Activated CD8-positive, alpha-beta memory T cell treated with anti-CD3 and anti-CD28 coated beads, Interleukin-2, amount 50 U/mL, for 1 hour (primary cell): Measurements from ENCODE around the gene ZNF496.
"Not testable (repeated sequence)": the region's sequence is repeated elsewhere in the genome, so short reads cannot be mapped to it uniquely, and the experiment has no call there.

Source experiments
- DNase-seq: peaks from one replicate; pipeline ENCODE4 v3.0.0-alpha.2; 2020; ENCODE audit errors: extremely low read depth

ZNF496 gene

DNA sequence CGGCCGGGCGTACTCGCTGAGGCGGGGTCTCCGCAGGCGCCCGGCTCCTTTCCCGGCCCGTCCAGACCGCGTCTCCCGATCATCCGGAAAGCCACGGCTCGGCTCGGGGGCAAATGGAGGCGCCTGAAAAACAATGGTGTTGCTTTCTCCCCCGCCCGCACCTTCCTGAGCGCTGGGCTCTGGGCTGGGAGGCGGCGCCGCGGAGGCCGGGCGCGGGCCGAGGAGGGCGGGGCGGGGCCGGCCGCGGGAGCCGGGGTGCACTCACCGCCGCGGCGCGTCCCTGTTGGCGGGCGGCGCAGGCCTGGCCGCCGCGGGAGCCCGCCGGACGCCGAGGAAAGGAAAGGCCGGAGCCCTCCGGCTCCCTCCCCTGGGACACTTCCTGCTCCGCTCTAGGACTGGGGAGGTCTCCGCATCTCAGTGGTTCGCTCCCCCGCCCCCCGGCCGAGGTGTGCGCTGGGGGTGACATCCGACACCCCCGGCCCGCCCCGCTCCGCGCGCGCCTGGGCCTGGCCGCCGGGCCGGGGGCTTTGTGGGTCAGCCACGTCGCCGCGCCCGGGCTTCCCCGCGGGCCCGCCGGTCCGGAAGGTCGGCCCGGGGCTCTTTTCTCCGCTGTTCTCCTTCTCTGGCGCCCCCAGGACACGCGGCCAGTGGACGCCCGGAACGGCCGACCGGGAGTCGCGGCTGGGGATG, at the start of gene ZNF496:
Gene ZNF496, minus strand, starts transcription at position 343 of the 690 bp plus-strand sequence. CDS start 2,289 bp downstream, outside the sequence.
- DNase-seq: no peak

DNA sequence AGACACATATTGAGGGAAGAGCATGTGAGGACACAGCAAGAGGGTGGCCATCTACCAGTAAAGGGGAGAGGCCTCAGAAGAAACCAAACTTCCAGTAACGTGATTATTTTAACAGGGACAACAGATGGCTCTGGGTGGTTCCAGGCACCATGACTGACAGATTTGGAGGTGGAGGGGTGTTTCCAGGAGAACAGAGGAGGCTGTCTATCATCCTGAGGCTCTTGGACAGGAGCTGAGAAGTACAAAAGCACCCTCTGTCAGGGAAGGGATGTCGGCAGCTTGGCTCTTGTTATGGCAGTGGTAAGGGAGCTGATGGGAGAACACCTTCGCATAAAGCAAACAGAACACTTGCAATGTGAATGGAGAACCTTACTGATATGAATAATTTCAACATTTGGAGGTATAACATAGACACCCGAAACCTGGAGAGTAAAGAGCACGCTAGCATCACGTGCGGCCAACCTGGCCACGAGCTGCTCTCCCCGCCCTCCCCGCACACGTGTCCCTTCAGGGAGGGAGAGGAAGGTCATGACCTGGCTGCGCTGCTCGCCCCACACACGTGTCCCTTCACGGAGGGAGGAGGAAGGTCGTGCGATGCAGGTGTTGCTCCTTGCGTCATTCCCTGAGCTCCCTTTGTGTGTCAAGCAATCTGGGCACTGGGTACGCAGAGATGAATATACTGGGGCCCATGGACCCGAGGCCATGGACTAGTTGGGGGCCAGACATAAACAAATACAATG, 46.8 kb upstream of the ZNF496 start:
- DNase-seq: no peak

DNA sequence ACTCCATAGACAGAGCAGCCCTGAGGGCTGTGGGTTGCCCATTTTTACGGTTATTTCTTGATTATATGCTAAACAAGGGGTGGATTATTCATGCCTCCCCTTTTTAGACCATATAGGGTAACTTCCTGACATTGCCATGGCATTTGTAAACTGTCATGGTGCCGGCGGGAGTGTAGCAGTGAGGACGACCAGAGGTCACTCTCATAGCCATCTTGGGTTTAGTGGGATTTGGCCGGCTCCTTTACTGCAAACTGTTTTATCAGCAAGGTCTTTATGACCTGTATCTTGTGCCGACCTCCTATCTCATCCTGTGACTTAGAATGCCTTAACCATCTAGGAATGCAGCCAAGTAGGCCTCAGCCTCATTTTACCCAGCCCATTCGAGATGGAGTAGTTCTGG, 46.0 kb upstream of the ZNF496 start:
- not testable (repeated sequence) for DNase-seq

DNA sequence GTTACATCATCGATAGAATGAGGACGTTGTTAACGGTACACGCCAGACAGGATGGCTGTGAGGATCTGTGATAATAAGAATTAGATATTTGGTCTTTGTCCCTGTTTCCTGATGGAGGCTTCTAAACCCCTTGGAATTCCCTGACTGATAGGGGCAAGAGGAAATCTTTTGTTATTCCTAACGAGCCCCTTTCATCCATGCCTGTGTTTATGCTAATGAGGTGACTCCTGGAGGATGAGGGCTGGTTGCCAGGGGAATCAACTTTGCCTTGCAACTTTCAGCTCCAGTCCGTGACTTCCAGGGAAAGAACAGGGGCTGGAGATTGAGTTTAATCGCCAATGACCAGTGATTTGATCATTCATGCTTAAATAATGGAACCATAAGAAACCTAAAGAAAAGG, 45.0 kb upstream of the ZNF496 start:
- DNase-seq: no peak

DNA sequence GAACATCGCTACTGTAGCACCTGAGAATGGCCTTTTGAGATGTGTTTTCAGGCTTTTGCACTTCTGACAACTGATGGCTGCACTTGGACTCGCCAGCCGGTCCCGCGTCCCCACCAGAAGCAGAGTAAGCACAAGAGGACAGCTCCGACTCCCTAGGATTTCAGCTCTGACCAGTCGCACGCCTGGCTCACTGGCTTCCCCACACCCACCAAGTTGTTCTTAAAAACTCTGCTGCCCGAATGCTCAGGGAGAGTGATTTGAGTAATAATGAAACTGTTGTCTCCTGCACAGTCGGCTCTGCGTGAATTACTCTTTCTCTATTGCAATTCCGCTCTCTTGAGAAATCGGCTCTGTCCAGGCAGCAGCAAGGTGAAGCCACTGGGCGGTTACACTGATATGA, 44.1 kb upstream of the ZNF496 start:
- DNase-seq: no peak

DNA sequence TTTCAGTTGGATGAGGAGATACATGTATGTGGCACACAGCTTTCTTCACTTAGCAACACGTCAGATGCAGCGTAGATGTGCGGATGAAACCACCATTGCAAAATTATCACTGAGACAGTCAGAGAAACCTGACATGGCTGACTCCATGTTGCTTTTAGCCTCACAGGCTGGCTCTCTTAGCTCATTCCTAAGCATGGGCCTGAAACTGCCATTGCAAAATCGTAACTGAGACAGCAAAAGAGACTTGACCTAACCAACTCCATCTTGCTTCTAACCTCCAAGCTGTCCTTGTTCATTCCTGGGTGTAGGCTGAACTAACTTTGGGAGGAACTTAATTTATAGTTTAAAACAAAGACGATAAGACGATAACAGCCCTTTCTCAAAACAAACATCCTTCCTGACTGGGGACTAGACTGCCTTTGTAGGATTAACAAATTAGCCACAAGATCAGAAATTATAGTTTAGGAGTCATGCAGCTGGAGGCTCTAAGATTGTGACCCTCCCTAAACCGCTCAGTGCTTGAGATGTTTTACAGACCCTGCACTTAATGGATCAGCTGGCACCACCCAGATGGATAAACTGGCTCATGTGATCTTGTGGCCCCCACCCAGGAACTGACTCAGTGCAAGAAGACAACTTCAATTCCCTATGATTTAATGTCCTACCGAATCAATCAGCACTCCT, 43.1 kb upstream of the ZNF496 start:
- DNase-seq: not testable (repeated sequence)

DNA sequence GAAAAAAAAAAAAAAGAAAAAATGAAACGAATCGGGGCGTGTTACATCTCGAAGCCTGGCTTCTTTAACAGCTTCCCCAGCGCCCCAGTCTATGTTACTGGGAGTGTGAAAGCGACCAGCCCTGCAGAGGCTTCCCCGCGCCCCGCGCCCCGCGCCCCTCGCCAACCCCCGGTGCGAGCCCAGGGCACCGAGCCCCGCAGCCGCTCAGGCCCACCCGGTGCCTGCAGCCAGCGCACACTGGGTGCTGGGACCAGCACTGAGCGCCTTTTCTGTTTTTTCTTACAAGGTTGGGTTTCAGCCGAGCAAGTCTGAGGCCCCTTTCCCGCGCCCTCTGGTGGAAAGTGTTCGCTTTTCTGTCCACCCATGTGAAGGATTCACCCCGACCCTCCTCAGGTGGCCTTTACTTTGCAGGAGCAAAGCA, 42.1 kb upstream of the ZNF496 start:
- no peak for DNase-seq

DNA sequence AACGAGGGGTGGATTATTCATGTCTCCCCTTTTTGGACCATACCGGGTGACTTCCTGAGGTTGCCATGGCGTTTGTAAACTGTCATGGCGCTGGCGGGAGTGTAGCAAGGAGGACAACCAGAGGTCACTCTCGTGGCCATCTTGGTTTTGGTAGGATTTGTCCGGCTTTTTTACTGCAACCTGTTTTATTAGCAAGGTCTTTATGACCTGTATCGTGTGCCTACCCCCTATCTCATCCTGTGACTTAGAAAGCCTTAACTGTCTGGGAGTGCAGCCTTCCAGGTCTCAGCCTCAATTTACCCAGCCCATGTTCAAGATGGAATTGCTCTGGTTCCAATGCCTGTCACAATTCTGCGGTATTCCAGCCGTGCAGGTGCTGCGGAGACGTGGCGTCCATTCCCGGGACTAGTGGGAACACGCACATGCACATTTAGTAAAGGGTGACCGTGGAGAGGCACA, 40.2 kb upstream of the ZNF496 start:
- no peak for DNase-seq

DNA sequence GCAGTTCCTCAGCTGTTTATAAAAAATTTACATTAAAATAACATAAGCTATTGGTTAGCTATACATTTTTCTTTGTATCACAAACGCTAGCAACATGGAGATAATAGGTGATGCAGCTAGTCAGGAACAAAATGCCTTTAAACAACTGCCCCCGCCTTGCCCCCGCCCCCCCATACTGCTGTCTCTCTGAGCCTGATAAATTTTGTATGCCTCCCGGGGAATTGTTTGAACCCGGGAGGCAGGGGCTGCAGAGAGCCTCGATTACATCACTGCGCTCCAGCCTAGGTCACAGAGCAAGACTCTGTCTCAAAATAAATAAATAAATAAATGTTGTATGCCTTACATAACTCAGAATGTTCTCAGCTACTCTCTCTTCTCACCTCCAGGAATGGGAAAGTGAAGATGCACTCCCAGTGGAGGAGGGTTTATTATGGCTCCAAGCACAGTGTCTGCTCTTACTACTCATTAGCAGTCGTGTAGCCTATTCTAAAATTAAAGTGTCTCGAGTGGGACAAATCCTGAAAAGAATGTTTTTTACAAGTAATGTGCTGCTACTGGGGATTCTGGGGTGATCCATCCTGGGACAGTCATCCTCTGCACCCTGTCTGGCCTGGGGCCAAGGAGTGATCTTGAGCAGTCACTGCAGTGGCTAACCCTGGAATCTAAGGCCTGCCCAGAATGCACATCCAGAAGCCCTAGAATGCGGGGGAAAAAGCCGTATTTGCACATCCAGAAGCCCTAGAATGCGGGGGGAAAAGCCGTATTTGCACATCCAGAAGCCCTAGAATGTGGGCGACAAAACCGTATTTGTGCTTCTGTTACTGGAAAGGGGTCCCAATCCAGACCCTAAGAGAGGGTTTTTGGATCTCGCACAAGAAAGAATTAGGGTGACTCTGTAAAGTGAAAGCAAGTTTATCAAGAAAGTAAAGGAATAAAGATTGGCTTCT, 39.4 kb upstream of the ZNF496 start:
- no peak for DNase-seq

DNA sequence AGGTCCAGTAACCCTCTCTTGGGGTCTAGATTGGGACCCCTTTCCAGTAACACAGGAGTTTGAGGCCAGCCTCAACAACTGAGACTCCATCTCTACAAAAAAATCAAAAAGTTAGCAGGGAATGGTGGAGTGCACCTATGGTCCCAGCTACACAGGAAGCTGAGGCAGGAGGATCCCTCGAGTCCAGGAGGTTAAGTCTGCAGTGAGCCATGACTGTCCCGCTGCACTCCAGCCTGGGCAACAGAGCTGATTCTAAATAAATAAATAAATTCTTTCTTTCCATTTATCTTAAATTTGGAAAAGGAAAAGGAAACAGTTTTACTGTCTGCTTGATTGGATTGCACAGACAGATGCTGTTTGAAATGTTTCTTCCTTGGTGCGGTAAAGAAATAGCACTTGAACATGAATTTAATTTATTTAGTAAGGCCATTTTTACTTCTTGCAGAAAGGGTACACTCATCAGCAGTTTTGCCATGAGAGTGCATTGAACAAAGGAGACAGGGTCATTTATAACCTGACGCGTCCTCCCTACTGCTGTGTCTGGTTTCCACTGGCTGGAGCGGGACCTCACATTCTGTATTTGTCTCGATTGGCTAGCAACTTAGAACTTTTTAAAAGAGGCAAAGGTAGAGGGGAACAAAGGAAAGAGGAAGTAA, 37.0 kb upstream of the ZNF496 start:
- DNase-seq: no peak

DNA sequence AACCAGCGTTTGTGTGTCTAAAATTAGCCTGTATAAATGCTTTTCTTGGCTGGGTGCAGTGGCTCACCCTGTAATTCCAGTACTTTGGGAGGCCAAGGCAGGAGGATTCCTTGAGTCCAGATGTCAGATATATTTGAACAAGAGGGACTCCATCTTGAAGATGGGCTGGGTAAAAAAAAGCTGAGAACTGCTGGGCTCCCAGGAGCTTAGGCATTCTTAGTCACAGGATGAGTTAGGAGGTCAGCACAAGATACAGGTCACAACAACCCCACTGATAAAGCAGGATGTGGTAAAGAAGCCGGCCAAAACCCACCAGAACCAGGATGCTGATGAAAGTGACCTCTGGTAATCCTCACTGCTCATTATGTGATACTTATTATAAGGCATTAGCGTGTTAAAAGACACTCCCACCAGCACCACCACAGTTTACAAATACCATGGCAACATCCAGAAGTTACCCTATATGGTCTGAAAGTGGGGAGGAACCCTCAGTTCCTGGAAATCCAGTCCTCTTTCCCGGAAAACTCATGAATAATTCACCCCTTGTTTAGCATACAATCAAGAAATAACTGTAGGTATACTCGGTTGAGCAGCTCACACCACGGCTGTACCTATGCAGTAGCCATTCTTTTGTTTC, 36.2 kb upstream of the ZNF496 start:
- no peak for DNase-seq

DNA sequence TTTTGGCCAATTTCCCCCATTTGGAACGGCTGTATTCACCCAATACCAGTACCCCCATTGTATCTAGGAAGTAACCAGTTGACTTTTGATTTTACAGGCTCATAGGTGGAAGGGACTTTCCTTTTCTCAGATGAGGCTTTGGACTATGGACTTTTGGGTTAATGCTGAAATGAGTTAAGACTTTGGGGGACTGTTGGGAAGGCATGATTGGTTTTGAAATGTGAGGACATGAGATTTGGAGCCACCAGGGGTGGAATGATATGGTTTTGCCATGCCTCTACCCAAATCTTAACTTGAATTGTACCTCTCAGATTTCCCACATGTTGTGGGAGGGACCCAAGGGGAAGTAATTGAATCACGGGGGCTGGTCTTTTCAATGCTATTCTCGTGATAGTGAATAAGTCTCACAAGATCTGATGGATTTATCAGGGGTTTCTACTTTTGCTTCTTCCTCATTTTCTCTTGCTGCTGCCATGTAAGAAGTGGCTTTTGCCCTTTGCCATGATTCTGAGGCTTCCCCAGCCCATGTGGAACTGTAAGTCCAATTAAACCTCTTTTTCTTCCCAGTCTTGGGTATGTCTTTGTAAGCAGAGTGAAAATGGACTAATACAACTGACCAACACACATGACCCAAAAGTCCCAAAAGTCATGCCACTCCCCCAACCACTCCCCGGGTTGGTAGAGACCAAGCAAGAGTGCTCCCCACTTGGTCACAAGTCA, 35.4 kb upstream of the ZNF496 start:
- DNase-seq: no peak

DNA sequence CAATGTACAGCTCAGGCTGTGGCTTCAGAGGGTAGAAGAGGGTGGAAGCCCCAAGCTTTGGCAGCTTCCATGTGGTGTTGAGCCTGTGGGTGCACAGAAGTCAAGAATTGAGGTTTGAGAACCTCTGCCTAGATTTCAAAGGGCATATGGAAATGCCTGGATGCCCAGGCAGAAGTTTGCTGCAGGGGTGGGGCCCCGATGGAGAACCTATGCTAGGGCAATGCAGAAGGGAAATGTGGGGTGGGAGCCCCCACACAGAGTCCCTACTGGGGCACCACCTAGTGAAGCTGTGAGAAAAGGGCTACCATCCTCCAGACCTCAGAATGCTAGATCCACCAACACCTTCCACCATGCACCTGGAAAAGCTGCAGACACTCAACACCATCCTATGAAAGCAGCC, 34.7 kb upstream of the ZNF496 start:
- not testable (repeated sequence) for DNase-seq

DNA sequence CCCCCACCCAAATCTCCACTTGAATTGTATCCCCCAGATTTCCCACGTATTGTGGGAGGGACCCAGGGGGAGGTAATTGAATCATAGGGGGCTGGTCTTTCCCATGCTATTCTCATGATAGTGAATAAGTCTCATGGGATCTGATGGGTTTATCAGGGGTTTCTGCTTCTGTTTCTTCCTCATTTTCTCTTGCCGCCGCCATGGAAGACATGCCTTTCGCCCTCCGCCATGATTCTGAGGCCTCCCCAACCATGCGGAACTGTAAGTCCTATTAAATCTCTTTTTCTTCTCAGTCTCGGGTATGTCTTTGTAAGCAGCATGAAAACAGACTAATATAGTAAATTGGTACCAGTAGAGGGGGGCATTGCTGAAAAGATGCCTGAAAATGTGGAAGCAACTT, 33.4 kb upstream of the ZNF496 start:
- no peak for DNase-seq

DNA sequence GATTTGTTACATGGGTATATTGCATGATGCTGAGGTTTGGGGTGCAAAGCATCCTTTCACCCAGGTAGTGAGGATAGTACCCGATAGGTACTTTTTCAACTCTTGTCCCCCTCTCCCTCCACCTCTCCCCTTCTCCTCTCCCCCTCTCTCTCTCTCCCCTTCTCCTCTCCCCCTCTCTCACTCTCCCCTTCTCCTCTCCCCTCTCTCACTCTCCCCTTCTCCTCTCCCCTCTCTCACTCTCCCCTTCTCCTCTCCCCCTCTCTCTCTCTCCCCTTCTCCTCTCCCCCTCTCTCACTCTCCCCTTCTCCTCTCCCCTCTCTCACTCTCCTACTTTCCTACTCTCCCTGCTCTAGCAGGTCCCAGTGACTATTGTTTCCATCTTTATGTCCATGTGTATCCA, 31.3 kb upstream of the ZNF496 start:
- DNase-seq: not testable (repeated sequence)

DNA sequence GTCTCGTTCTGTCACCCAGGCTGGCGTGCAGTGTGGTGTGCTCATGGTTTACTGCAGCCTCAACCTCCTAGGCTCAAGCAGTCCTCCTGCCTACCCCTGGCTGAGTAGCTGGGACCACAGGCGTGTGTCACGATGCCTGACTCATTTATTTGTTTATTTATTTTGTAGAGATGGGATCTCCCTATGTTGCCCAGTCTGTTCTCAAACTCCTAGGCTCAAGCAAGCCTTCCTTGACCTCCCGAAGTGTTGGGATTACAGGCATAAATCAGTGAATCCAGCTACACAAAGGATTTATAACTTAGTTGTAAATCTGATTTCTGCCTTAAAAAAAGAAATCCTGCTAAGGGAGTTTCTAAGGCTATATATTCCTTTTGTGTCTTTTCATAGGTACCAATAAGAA, 30.5 kb upstream of the ZNF496 start:
- DNase-seq: no peak

DNA sequence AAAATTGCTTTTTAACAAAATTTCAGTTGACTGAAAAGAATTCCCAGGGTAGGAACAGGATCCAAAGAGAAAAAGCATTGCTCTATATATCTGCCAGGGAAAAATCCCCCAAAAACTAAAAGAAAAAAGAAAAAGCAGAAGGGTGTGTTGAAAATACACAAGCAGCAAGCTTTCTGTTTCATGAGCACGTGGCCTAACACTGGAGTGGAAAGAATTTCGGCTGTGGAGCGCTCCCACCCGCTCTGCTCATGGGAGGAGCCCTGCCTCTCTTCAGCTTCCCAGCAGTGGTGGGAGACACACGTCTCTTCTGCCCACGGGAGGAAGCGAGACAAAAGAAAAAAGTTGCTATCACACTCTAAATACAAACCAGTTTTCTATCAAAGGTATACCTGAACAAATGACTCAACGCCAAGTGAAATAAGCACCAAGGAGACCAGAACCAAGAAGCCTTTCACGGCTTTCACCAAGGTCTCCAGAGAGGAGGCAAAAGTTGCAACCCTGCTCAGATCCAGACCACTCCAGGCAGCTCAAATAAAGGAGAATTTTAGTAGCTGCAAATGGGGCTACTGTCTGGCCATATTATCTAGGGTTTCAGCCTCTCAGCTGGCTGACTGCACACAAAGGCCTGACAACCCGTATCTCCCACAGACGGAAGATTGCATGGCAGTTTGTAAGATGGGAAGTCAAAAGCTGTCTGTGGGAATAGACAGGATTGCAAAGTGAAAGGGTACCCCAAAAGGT, 29.5 kb upstream of the ZNF496 start:
- DNase-seq: no peak

DNA sequence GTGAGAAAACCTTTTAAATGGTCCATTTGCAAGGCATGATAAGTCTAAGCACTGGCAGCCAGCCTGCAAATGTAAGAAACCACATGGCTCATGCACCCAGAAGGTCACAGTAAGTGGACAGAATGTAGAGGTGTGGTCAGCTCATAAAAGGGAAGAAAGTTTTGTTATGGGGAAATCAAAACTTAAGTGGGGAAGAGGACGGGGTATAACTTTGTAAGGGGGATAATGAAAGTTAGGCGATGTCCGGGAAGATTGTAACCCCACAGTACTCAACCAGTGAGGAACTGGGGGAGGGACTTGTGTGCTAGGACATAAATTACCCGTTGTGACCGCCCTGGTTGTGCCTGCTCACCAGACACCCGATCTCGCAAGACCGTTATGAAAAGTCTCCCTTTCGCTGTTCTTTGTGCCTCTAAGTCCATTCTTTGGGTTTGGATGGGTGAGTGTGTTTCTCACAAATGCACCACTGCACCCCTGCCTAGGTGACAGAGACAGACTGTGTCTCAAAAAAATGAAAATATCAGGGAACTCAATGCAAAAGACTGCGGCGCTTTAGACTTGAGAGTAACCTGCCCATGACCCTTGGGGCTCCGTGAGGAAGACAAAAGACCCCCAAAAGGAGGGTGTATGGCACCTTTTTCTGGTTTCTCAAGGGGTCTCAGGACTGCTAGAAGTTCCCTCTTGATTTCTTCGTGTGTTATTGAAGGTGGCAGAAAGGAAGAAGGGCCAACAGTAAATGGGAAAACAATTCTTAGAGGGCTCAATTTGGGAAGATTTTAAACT, 28.6 kb upstream of the ZNF496 start:
- no peak for DNase-seq
